Memory B cell (primary cell): Measurements from ENCODE around the gene PYDC2.
"Not testable (repeated sequence)": the region's sequence is repeated elsewhere in the genome, so short reads cannot be mapped to it uniquely, and the experiment has no call there.

Experiments
- ATAC-seq: fragments of 150-1000 bp; cut with Tn5 transposase; 2 replicates; pipeline ENCODE4 v1.10.0; 2021; ENCODE audit warnings: low read depth, mild to moderate bottlenecking, moderate library complexity
- DNase-seq, 2 donors: peaks; one replicate each; pipeline ENCODE4 v3.0.0; 2022; ENCODE audit warnings: low spot score in 2 of 2
- H3K27ac Mint-ChIP-seq: one replicate; pipeline ENCODE4 v1.8.0; 2022; ENCODE audit warnings: mild to moderate bottlenecking, moderate library complexity, mixed read lengths
- H3K27me3 Mint-ChIP-seq: one replicate; pipeline ENCODE4 v1.8.0; 2022; ENCODE audit warnings: mixed read lengths
- H3K36me3 Mint-ChIP-seq: one replicate; pipeline ENCODE4 v1.8.0; 2022; ENCODE audit warnings: mild to moderate bottlenecking, mixed read lengths
- H3K4me1 Mint-ChIP-seq: one replicate; pipeline ENCODE4 v1.8.0; 2022; ENCODE audit warnings: mixed read lengths
- H3K4me3 Mint-ChIP-seq: one replicate; pipeline ENCODE4 v1.8.0; 2022; ENCODE audit warnings: mild to moderate bottlenecking, moderate library complexity, mixed read lengths
- H3K9me3 Mint-ChIP-seq: one replicate; pipeline ENCODE4 v1.8.0; 2022; ENCODE audit warnings: mixed read lengths

Gene PYDC2

DNA sequence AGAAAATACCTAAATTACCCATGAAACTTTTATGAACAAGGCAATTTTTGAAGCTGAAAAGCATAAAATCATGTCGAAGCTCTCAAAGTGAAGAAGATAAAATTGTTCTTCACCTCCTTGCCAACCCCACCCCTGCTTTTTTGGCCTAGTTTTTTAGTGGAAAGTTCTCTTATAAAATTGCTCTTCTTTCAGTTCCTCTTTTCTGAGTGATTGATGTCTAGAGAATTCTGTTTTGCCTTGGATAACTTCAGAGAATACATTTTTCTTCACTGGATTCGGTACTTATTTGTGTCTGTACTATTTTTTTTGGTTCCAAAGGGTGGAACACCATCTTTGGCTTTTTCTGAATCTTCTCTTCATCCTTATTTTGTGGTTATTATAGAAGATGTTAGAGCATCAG is 25.0 kb upstream of the PYDC2 start:
- peaks cover 6% of the 10 kb centered on the region for H3K4me1 Mint-ChIP-seq
- H3K9me3 Mint-ChIP-seq: peaks cover 4% of the 10 kb centered on the region
- DNase-seq (no peak), ATAC-seq (no peak)
- H3K27me3 Mint-ChIP-seq: peaks cover 1% of the 10 kb centered on the region
- no peak overlapping the region for H3K4me3 Mint-ChIP-seq
- no peak overlapping the region for H3K27ac Mint-ChIP-seq
- no peaks in the 10 kb centered on the region for H3K36me3 Mint-ChIP-seq

DNA sequence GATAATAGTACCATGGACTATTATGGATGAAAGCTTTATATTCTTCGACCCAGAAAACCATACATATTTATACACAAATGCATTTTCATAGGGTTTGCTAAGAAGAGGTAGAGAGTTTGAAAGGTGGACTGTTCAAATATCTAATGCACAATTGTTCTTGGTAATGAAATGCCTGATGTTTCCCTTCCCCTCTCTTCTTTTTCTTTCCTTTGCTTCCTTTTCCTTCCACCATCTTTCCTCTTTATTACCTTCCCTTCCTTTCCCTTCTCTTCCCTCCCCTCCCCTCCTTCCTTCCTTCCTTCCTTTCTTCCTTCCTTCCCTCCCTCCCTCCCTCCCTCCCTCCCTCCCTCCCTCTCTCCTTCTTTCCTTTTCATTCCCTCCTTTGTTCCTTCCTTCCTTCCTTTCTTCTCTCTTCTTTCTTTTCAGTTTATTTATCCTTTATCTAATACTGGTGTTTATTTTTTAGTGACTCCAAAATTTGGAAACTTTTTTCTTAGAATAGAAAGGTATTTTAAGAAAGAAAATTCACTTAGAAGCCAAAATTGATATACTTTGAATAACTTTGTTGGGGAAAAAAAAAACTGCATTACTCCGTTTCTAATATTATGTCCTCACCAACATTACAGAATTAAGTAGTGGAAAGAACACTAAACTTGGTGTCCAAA is 22.7 kb upstream of the PYDC2 start:
- Mint-ChIP-seq H3K4me3 (no peak overlapping the region), H3K4me1 (peaks cover 6% of the 10 kb centered on the region), H3K27me3 (peaks cover 1% of the 10 kb centered on the region), H3K9me3 (peaks cover 3% of the 10 kb centered on the region), H3K27ac (no peak overlapping the region), H3K36me3 (no peaks in the 10 kb centered on the region)
- ATAC-seq (no peak), DNase-seq (no peak)

- Mint-ChIP-seq H3K9me3 (peaks cover 3% of the 10 kb centered on the region), H3K27me3 (peaks cover 1% of the 10 kb centered on the region), H3K4me3 (no peak overlapping the region), H3K27ac (no peak overlapping the region), H3K36me3 (no peaks in the 10 kb centered on the region), H3K4me1 (peaks cover 6% of the 10 kb centered on the region)
- DNase-seq: no peak
- ATAC-seq: no peak
Measured at GRCh38 chr3:191440532-191440931, 20.4 kb upstream of the PYDC2 start.

DNA sequence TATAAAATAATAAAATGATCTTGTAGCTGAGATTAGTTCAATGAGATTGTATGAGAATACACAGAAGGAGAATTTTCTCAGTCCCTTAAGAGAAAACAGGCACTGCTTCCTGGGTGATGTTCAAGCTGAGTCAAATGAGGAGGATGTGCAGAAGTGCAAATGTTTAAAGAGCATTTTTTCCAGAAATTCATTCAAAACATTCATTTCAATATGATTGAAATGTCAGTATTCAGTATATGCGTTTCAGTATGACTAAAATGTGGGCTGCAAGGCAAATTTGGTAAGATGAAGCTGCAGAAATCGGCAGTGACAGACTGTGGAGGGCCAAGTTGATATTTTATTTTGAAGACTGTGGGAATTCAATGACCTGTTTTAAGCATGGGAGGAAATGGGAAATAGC is 19.3 kb upstream of the PYDC2 start:
- no peak overlapping the region for H3K4me3 Mint-ChIP-seq
- peaks cover 3% of the 10 kb centered on the region for H3K9me3 Mint-ChIP-seq
- peaks cover 1% of the 10 kb centered on the region for H3K27me3 Mint-ChIP-seq
- peak overlapping the region; percentile 0 for H3K27ac Mint-ChIP-seq
- H3K4me1 Mint-ChIP-seq: no peaks in the 10 kb centered on the region
- no peak for ATAC-seq
- H3K36me3 Mint-ChIP-seq: no peaks in the 10 kb centered on the region
- DNase-seq: no peak

DNA sequence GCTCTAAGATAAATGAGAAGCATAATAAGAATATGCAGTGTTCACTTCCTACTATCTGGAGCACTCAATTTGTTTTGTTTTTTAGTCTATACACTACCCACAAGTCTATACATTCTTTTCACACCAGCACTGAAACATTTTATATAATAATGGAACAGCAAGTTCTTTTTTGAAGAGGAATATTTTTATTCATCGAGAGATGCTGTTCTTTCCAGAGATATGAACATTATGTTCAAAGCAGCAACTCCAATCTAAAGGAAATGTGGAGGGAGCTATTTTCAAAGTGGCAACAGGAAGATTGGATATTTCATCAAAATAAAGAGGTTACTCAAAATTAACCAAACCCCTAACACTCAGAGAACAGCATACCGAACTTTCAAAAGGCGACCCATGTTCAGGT is 16.4 kb upstream of the PYDC2 start:
- no peaks in the 10 kb centered on the region for H3K27me3 Mint-ChIP-seq
- H3K9me3 Mint-ChIP-seq: peaks cover 4% of the 10 kb centered on the region
- H3K36me3 Mint-ChIP-seq: peaks cover 2% of the 10 kb centered on the region
- H3K4me3 Mint-ChIP-seq: no peak overlapping the region
- no peak for DNase-seq
- no peak overlapping the region for H3K27ac Mint-ChIP-seq
- ATAC-seq: no peak
- no peaks in the 10 kb centered on the region for H3K4me1 Mint-ChIP-seq

DNA sequence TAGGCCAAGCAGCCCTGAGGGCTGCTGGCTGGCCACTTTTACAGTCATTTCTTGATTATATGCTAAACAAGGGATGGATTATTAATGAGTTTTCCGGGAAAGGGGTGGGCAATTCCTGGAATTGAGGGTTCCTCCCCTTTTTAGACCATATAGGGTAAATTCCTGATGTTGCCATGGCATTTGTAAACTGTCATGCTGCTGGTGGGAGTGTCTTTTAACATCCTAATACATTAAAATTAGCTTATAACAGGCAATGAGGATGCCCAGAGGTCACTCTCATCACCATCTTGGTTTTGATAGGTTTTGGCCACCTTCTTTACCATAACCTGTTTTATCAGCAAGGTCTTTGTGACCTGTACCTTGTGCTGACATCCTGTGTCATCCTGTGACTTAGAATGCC is 11.7 kb upstream of the PYDC2 start:
- Mint-ChIP-seq H3K27me3 (peaks cover 3% of the 10 kb centered on the region), H3K36me3 (peaks cover 7% of the 10 kb centered on the region), H3K27ac (no peak overlapping the region), H3K4me1 (no peaks in the 10 kb centered on the region), H3K4me3 (no peak overlapping the region), H3K9me3 (peaks cover 7% of the 10 kb centered on the region)
- no peak for DNase-seq
- no peak for ATAC-seq

- peaks cover 5% of the 10 kb centered on the region for H3K36me3 Mint-ChIP-seq
- peak overlapping the region; percentile 54 for H3K27ac Mint-ChIP-seq
- ATAC-seq (peak; percentile 73), DNase-seq (no peak)
- peak overlapping the region; percentile 74 for H3K4me3 Mint-ChIP-seq
- peaks cover 4% of the 10 kb centered on the region for H3K27me3 Mint-ChIP-seq
- H3K9me3 Mint-ChIP-seq: peaks cover 5% of the 10 kb centered on the region
- peaks cover 7% of the 10 kb centered on the region for H3K4me1 Mint-ChIP-seq
Measured at GRCh38 chr3:191455257-191455952, 5.6 kb upstream of the PYDC2 start.

- Mint-ChIP-seq H3K4me1 (peaks cover 4% of the 10 kb centered on the region), H3K27ac (no peak overlapping the region), H3K27me3 (peaks cover 2% of the 10 kb centered on the region)
Measured at GRCh38 chr3:191460360-191460759, 603 bp upstream of the PYDC2 start.

GRCh38 chr3:191470080-191470479 is 9.1 kb downstream of the PYDC2 start:
- no peak overlapping the region for H3K4me3 Mint-ChIP-seq
- no peak for ATAC-seq
- peaks cover 16% of the 10 kb centered on the region for H3K27me3 Mint-ChIP-seq
- H3K9me3 Mint-ChIP-seq: no peaks in the 10 kb centered on the region
- no peaks in the 10 kb centered on the region for H3K36me3 Mint-ChIP-seq
- H3K27ac Mint-ChIP-seq: no peak overlapping the region
- no peak for DNase-seq
- no peaks in the 10 kb centered on the region for H3K4me1 Mint-ChIP-seq

More at GRCh38 chr3:191460360-191460759, 603 bp upstream of the PYDC2 start:
- Mint-ChIP-seq H3K9me3 (no peaks in the 10 kb centered on the region), H3K36me3 (no peaks in the 10 kb centered on the region), H3K4me3 (no peak overlapping the region)
- no peak for ATAC-seq
- no peak for DNase-seq

DNA sequence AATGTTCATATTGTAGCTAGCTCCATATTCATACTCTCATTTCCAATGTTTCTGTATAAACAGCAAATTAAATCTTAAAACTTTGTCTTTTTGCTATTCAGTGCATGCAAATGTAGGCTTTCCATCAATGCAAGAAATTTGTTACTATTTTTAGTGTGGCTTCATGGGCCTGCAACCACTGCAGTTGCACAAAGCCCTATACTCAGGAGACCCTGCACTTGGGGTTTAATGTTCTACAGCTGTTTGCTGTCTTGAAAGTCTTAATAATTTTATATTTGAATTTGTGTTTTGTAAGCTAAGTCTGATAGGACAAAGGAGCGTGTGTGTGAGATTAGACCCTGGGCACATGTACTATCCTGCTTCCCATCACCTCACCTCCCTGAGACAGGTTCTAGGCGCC is 9.6 kb downstream of the PYDC2 start:
- Mint-ChIP-seq H3K27ac (no peak overlapping the region), H3K27me3 (peaks cover 16% of the 10 kb centered on the region), H3K9me3 (no peaks in the 10 kb centered on the region), H3K4me3 (no peak overlapping the region), H3K4me1 (no peaks in the 10 kb centered on the region), H3K36me3 (no peaks in the 10 kb centered on the region)
- no peak for ATAC-seq
- DNase-seq: no peak

- ATAC-seq (no peak), DNase-seq (no peak)
- Mint-ChIP-seq H3K27ac (no peak overlapping the region), H3K4me1 (no peaks in the 10 kb centered on the region), H3K9me3 (no peaks in the 10 kb centered on the region), H3K36me3 (no peaks in the 10 kb centered on the region), H3K27me3 (peaks cover 15% of the 10 kb centered on the region), H3K4me3 (no peak overlapping the region)
Measured at GRCh38 chr3:191473661-191474198, 12.8 kb downstream of the PYDC2 start.

DNA sequence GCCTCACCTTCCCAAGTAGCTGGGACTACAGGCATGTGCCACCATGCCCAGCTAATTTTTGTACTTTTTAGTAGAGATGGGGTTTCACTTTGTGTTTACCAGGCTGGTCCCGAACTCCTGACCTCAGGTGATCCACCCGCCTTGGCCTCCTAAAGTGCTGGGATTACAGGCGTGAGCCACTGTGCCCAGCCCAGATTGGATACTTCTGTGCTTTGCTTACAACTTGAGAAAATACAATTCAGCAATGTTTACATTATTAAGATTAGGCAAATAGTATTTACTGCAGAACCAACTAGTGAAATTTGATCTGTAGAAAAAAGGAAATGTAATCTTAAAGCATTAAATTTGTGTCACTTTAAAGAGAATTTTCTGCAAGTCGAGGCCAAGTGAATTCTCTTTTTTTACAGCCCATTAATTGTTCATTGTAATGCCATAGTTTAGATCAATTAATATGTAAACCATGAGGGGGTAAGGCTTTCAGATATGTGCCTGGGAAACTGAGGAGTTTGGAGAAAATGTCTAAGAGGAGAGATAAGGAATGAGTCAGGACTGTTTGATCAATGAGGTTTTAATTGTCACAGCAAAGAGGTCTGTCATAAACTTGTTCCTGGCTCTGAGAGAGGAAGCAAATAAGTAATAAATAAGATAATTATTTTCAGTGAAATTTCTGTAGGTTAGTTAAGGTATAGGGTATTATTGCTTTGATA is 15.3 kb downstream of the PYDC2 start:
- peaks cover 11% of the 10 kb centered on the region for H3K27me3 Mint-ChIP-seq
- H3K9me3 Mint-ChIP-seq: peaks cover 2% of the 10 kb centered on the region
- no peaks in the 10 kb centered on the region for H3K4me1 Mint-ChIP-seq
- H3K27ac Mint-ChIP-seq: no peak overlapping the region
- H3K36me3 Mint-ChIP-seq: no peaks in the 10 kb centered on the region
- ATAC-seq (no peak), DNase-seq (no peak)
- H3K4me3 Mint-ChIP-seq: no peak overlapping the region

DNA sequence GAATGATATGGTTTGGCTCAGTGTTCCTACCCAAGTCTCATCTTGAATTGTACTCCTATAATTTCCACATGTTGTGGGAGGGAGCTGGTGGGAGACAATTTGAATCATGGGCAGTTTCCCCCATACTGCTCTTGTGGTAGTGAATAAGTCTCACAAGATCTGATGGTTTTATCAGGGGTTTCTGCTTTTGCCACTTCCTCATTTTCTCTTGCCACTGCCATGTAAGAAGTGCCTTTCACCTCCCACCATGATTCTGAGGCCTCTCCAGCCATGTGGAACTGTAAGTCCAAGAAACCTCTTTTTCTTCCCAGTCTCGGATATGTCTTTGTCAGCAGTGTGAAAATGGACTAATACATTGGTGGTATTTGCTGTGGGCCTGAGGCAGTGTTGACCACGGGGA is 23.0 kb downstream of the PYDC2 start:
- peaks cover 13% of the 10 kb centered on the region for H3K9me3 Mint-ChIP-seq
- H3K27ac Mint-ChIP-seq, H3K4me1 Mint-ChIP-seq, H3K27me3 Mint-ChIP-seq, H3K4me3 Mint-ChIP-seq, DNase-seq, H3K36me3 Mint-ChIP-seq, ATAC-seq: not testable (repeated sequence)

GRCh38 chr3:191484461-191484860 is 23.5 kb downstream of the PYDC2 start:
- DNase-seq (no peak), ATAC-seq (no peak)
- H3K27me3 Mint-ChIP-seq: peaks cover 7% of the 10 kb centered on the region
- peaks cover 5% of the 10 kb centered on the region for H3K36me3 Mint-ChIP-seq
- no peak overlapping the region for H3K4me3 Mint-ChIP-seq
- no peaks in the 10 kb centered on the region for H3K4me1 Mint-ChIP-seq
- no peak overlapping the region for H3K27ac Mint-ChIP-seq
- H3K9me3 Mint-ChIP-seq: peaks cover 13% of the 10 kb centered on the region
